Measurements from ENCODE around the gene MZF1.
A peak's percentile ranks its signal among the peaks of the same experiment; 100 is the strongest.

MZF1 gene

GRCh38 chr19:58560007-58560887 lies 12.9 kb downstream of the MZF1 start (continued):
- TF ChIP-seq TSHZ2 (CRISPR knock-in tag; IDR thresholded peaks at IDR 0.05), result no peak
- TF ChIP-seq CSDC2 (CRISPR knock-in tag; IDR thresholded peaks at IDR 0.05), result no peak
- TF ChIP-seq ZNF565 (CRISPR knock-in tag; conservative IDR thresholded peaks at IDR 0.05; ENCODE audit: low read depth), result no peak
- TF ChIP-seq ZNF8 (CRISPR knock-in tag; IDR thresholded peaks at IDR 0.05), result no peak

GRCh38 chr19:58559275-58560006 lies 13.7 kb downstream of the MZF1 start:
- TF ChIP-seq TSHZ2 (CRISPR knock-in tag; IDR thresholded peaks at IDR 0.05) (0 out of 2 replicates have a peak, but pooled peaks have one; percentile 23), ISL1 (CRISPR knock-in tag; IDR thresholded peaks at IDR 0.05) (no peak), ZNF70 (CRISPR knock-in tag; IDR thresholded peaks at IDR 0.05) (0 out of 2 replicates have a peak, but pooled peaks have one; percentile 32), ZFP30 (CRISPR knock-in tag; IDR thresholded peaks at IDR 0.05) (no peak), ZFP3 (CRISPR knock-in tag; IDR thresholded peaks at IDR 0.05) (no peak), GLIS3 (CRISPR knock-in tag; IDR thresholded peaks at IDR 0.05) (peak; percentile 6; the same call in 1 of the 2 replicates), BACH2 (CRISPR knock-in tag; IDR thresholded peaks at IDR 0.05; ENCODE audit: borderline replicate concordance) (no peak), ZNF8 (CRISPR knock-in tag; IDR thresholded peaks at IDR 0.05) (no peak), ESRRG (CRISPR knock-in tag; IDR thresholded peaks at IDR 0.05) (no peak), ARNTL (CRISPR knock-in tag; IDR thresholded peaks at IDR 0.05; ENCODE audit: borderline replicate concordance, low read depth) (no peak), ZNF565 (CRISPR knock-in tag; conservative IDR thresholded peaks at IDR 0.05; ENCODE audit: low read depth) (peak; percentile 72; the same call in 1 of the 2 replicates), PATZ1 (CRISPR knock-in tag; IDR thresholded peaks at IDR 0.05; ENCODE audit: borderline replicate concordance) (no peak), CSRNP3 (CRISPR knock-in tag; IDR thresholded peaks at IDR 0.05) (no peak), ZC3H10 (CRISPR knock-in tag; IDR thresholded peaks at IDR 0.05) (0 out of 2 replicates have a peak, but pooled peaks have one; percentile 5)
- peak; percentile 71 for ATAC-seq

- peak; percentile 72 for ATAC-seq
- no peak for TF ChIP-seq ZFP3 (CRISPR knock-in tag; IDR thresholded peaks at IDR 0.05)
- no peak for TF ChIP-seq ESRRG (CRISPR knock-in tag; IDR thresholded peaks at IDR 0.05)
- TF ChIP-seq CREB5 (CRISPR knock-in tag; IDR thresholded peaks at IDR 0.05; ENCODE audit: low read depth), result no peak
- TF ChIP-seq OSR1 (CRISPR knock-in tag; IDR thresholded peaks at IDR 0.05), result no peak
- no peak for TF ChIP-seq PPARA (CRISPR knock-in tag; IDR thresholded peaks at IDR 0.05; ENCODE audit: borderline replicate concordance)
- no peak for TF ChIP-seq ZNF70 (CRISPR knock-in tag; IDR thresholded peaks at IDR 0.05)
- TF ChIP-seq POU6F1 (CRISPR knock-in tag; IDR thresholded peaks at IDR 0.05; ENCODE audit: borderline replicate concordance, low read depth), result no peak
- no peak for TF ChIP-seq TOX (CRISPR knock-in tag; IDR thresholded peaks at IDR 0.05; ENCODE audit: borderline replicate concordance)
Measured at GRCh38 chr19:58558623-58559274, 14.4 kb downstream of the MZF1 start.

Data from SK-N-SH treated with all-trans-retinoic acid at 6 μM for 48 hours (cell line).